ENCODE data around the gene PCDHA2.
"Not testable (repeated sequence)": the region's sequence is repeated elsewhere in the genome, so short reads cannot be mapped to it uniquely, and the experiment has no call there.

The PCDHA2 gene

DNA sequence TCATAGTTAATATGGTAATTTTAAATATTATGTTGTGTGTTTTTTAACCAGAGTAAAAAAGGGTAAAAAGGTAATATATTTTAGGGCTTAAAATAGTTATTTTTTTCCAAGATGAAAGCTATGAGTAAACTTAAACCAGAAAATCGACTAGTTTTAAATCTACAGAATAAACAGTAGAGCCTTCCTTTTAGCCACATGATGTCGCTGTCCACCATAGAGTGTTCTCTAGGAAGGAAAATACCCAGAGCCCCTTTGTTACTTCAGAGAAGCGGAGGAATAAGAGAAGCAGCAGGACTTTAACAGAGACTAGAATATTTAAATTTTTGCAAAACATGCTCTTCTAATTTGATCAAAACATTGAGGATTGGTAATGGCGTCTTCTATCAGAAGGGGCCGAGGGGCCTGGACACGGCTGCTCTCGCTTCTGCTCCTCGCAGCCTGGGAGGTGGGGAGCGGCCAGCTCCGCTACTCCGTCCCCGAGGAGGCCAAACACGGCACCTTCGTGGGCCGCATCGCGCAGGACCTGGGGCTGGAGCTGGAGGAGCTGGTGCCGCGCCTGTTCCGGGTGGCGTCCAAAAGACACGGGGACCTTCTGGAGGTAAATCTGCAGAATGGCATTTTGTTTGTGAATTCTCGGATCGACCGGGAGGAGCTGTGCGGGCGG, at the start of gene PCDHA2:
PCDHA2 (plus strand) TSS at position 258 of the 664 bp plus-strand sequence.
- no peak for DNase-seq (ENCODE audit: low read depth in 2 of 2)

DNA sequence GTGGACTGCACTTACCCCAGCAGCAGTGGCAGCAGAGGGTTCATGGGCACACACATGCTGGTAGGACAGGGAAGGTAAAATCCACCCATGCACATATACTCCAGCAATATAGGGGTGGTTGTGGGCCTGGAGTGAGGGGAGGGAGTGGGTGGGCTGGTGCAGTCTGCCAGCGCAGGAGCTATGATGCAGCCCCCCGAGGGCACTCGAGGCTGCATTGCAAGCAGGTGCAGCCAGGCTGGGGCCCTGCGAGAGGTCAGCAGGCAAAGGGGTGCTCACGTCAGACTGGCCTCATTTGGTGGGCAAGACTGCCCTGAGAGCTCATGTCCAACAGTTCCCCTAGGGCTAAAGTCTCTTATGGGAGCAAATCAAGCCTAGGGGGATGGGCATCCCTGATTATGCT, 41.1 kb upstream of the PCDHA2 start:
- DNase-seq (ENCODE audit: low read depth in 2 of 2): no peak

DNA sequence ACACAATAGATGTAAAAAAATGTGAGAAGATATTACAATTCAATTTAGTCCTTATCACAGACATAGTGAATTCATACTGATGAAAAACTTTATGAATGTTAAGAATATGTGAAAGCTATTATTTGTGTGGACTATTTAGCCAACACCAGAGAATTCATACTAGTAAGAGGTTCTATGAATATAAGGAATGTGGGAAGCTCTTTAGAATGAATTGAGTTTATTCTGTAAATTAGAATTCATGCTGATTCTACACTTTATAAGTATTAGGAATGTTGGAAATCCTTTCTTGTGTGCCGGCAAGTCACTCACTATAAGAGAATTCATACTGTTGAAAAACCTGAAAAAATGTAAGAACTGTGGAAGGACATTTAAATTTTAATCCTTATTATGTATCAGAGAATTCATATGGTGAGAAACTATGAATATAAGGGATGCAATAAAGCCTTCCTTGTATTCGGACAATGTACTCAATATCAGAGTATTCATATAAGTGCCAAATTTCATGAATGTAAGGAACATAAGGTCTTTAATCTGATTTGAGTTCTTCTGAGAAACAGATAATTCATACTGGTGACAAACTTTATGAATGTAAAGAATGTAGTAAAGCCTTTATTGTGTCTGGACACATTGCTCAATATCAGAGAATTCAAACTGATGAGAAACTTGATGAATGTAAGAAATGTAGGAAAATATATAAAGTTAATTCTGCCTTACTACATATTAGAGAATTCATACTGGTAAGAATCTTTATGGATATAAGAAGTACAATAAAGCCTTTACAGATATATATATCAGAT, 30.3 kb upstream of the PCDHA2 start:
- no peak for DNase-seq (ENCODE audit: low read depth in 2 of 2)

DNA sequence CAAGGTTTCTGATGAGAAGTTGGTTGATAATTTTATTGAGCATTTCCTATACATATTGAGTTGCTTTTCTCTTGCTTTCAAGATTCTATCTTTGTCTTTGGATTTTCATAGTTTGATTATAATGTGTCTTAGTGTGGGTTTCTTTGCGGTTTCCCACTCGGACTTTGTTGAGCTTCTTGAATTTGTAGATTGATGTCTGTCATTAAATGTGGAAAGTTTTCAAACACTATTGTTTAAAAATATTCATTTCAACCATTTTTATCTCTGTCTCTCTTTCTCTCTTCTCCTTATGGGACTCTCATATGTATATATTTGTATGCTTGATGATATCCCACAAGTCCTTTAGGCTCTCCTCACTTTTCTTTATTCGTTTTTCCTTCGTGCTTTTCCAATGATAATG, 27.2 kb upstream of the PCDHA2 start:
- DNase-seq (ENCODE audit: low read depth in 2 of 2): no peak

DNA sequence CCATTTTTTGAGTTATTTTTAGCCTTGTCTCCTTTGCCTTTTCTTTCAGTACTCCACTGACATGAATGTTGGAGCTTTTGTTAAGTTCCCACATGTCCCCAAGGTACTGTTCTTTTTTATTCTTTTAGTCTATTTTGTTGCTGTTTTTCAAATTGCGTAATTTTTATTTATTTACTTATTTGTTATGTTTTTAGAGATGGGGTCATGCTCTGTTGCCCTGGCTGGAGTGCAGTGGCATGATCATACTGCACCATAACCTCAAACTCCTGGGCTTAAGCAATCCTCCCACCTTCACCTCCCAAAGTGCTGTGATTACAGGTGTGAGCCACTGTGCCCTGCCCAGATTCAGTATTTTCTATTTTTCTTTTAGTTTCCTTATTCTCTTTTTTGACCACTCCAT, 14.1 kb upstream of the PCDHA2 start:
- no peak for DNase-seq (ENCODE audit: low read depth in 2 of 2)

DNA sequence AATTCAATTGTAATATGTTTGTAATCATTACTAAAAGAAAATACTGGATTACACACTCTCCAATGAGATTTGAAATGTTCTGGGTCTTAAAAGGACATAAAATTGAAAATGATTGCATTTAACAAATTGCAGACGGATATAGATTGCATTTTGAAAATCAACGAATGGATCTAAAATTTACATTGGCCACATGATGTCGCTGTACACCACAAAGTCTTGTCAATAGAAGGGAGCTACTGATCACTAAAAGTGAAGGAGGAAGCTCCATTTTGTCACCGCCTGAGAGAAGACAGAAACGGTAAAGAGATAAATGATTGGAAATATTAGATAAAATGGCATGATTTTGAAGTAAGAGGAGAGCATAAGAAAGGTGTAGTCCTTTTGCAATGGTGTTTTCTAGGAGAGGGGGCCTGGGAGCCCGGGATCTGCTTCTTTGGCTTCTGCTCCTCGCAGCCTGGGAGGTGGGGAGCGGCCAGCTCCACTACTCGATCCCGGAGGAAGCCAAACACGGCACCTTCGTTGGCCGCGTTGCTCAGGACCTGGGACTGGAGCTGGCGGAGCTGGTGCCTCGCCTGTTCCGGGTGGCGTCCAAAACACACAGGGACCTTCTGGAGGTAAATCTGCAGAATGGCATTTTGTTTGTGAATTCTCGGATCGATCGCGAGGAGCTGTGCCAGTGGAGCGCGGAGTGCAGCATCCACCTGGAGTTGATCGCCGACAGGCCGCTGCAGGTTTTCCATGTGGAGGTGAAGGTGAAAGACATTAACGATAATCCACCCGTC, 8.6 kb upstream of the PCDHA2 start, which contains the start of gene PCDHA1:
PCDHA1 (plus strand) TSS at position 236 of the 782 bp plus-strand sequence.
- no peak for DNase-seq (ENCODE audit: low read depth in 2 of 2)

DNA sequence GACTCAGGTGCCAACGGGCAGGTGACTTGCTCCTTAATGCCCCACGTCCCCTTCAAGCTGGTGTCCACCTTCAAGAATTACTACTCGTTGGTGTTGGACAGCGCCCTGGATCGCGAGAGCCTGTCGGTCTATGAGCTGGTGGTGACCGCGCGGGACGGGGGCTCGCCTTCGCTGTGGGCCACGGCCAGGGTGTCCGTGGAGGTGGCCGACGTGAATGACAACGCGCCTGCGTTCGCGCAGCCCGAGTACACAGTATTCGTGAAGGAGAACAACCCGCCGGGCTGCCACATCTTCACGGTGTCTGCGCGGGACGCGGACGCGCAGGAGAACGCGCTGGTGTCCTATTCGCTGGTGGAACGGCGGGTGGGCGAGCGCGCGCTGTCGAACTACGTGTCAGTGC, 7.2 kb upstream of the PCDHA2 start:
- not testable (repeated sequence) for DNase-seq (ENCODE audit: low read depth in 2 of 2)

DNA sequence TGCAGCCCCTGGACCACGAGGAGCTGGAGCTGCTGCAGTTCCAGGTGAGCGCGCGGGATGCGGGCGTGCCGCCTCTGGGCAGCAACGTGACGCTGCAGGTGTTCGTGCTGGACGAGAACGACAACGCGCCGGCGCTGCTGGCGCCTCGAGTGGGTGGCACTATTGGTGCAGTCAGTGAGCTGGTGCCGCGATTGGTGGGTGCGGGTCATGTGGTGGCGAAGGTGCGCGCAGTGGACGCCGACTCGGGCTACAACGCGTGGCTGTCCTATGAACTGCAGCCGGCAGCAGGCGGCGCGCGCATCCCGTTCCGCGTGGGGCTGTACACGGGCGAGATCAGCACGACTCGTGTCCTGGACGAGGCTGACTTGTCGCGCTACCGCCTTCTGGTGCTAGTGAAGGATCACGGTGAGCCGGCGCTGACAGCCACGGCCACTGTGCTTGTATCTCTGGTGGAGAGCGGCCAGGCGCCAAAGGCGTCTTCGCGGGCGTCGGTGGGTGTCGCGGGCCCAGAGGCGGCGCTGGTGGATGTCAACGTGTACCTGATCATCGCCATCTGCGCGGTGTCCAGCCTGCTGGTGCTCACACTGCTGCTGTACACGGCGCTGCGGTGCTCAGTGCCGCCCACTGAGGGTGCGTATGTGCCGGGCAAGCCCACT, 6.7 kb upstream of the PCDHA2 start:
- not testable (repeated sequence) for DNase-seq (ENCODE audit: low read depth in 2 of 2)

DNA sequence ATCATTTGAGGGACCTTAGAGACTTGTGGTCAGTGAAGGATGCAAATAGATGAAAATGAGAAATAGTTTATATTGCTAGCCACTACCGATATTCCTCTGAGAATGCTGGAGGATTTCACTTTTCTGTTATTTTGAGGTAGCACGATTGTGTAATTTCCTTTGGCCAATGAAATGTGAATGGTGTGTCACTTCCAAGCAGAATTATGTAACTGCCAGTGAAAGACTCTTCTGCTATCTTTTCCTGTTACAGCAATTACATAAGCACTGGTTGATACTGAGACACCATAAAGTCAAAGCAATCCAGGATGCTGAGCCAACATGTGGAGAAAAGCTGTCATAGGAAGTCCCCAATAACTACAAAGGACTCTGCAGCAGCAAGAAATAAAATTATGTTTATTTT, 3.6 kb upstream of the PCDHA2 start:
- DNase-seq (ENCODE audit: low read depth in 2 of 2): no peak

DNA sequence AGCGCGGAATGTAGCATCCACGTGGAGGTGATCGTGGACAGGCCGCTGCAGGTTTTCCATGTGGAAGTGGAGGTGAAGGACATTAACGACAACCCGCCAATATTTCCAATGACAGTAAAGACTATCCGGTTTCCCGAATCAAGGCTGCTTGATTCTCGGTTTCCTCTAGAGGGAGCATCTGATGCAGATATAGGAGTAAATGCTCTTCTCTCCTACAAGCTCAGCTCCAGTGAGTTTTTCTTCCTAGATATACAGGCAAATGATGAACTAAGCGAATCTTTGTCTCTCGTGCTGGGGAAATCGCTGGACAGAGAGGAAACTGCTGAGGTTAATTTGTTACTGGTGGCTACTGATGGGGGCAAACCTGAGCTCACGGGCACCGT, 598 bp downstream of the PCDHA2 start:
- DNase-seq (ENCODE audit: low read depth in 2 of 2): no peak

DNA sequence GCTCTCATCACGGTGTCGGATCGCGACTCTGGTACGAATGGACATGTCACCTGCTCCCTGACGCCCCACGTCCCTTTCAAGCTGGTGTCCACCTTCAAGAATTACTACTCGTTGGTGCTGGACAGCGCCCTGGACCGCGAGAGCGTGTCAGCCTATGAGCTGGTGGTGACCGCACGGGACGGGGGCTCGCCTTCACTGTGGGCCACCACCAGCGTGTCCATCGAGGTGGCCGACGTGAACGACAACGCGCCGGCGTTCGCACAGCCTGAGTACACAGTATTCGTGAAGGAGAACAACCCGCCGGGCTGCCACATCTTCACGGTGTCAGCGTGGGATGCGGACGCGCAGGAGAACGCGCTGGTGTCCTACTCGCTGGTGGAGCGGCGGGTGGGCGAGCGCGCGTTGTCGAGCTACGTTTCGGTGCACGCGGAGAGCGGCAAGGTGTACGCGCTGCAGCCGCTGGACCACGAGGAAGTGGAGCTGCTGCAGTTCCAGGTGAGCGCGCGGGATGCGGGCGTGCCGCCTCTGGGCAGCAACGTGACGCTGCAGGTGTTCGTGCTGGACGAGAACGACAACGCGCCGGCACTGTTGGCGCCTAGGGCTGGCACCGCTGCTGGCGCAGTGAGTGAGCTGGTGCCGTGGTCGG, 1.5 kb downstream of the PCDHA2 start:
- DNase-seq (ENCODE audit: low read depth in 2 of 2): not testable (repeated sequence)

DNA sequence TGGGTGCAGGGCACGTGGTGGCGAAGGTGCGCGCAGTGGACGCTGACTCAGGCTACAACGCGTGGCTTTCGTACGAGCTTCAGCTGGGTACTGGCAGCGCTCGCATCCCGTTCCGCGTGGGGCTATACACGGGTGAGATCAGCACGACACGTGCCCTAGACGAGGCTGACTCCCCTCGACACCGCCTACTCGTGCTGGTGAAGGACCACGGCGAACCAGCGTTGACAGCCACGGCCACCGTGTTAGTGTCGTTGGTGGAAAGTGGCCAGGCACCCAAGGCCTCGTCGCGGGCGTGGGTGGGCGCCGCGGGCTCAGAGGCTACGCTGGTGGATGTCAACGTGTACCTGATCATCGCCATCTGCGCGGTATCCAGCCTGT, 2.1 kb downstream of the PCDHA2 start:
- DNase-seq (ENCODE audit: low read depth in 2 of 2): no peak

DNA sequence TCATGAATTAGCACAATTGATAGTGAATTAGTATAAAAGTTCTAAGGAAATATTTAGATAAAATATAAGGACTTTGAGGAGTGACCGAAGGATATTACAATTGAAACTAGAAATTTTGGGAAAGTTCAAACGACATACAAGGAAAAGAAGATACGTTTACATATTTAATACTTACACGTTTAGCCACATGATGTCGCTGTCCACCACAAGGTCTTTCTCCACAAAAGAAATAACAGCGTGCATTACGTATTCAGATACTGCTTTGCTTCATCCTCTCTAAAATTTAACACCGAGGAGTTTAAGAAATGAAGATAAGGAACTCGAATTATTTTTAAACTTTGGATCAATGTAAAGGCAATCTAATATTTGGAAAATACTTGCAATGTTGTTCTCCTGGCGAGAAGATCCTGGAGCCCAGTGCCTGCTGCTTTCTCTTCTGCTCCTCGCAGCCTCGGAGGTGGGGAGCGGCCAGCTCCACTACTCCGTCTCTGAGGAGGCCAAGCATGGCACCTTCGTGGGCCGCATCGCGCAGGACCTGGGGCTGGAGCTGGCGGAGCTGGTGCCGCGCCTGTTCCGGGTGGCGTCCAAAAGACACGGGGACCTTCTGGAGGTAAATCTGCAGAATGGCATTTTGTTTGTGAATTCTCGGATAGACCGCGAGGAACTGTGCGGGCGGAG, 6.3 kb downstream of the PCDHA2 start, which contains the start of gene PCDHA3:
PCDHA3 (plus strand) TSS at position 242 of the 678 bp plus-strand sequence.
- no peak for DNase-seq (ENCODE audit: low read depth in 2 of 2)

DNA sequence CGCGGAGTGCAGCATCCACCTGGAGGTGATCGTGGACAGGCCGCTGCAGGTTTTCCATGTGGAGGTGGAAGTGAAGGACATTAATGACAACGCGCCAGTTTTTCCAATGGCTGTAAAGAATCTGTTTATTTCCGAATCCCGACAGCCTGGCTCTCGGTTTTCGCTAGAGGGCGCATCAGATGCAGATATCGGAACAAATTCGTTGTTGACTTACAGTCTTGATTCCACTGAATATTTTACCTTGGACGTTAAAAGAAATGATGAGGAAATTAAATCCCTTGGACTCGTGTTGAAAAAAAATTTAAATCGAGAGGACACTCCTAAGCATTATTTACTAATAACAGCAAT, 6.8 kb downstream of the PCDHA2 start:
- no peak for DNase-seq (ENCODE audit: low read depth in 2 of 2)

DNA sequence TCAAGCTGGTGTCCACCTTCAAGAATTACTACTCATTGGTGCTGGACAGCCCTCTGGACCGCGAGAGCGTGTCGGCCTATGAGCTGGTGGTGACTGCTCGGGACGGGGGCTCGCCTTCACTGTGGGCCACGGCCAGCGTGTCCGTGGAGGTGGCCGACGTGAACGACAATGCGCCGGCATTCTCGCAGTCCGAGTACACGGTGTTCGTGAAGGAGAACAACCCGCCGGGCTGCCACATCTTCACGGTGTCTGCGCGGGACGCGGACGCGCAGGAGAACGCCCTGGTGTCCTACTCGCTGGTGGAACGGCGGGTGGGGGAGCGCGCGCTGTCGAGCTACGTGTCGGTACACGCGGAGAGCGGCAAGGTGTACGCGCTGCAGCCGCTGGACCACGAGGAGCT, 7.7 kb downstream of the PCDHA2 start:
- not testable (repeated sequence) for DNase-seq (ENCODE audit: low read depth in 2 of 2)

DNA sequence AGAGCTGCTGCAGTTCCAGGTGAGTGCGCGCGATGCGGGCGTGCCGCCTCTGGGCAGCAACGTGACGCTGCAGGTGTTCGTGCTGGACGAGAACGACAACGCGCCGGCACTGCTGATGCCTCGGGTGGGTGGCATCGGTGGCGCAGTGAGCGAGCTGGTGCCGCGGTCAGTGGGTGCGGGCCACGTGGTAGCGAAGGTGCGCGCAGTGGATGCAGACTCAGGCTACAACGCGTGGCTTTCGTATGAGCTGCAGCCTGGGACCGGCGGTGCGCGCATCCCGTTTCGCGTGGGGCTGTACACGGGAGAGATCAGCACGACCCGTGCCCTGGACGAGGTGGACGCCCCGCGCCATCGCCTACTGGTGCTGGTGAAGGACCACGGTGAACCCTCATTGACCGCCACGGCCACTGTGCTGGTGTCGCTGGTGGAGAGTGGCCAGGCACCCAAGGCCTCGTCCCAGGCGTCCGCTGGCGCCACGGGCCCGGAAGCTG, 8.2 kb downstream of the PCDHA2 start:
- no peak for DNase-seq (ENCODE audit: low read depth in 2 of 2)

DNA sequence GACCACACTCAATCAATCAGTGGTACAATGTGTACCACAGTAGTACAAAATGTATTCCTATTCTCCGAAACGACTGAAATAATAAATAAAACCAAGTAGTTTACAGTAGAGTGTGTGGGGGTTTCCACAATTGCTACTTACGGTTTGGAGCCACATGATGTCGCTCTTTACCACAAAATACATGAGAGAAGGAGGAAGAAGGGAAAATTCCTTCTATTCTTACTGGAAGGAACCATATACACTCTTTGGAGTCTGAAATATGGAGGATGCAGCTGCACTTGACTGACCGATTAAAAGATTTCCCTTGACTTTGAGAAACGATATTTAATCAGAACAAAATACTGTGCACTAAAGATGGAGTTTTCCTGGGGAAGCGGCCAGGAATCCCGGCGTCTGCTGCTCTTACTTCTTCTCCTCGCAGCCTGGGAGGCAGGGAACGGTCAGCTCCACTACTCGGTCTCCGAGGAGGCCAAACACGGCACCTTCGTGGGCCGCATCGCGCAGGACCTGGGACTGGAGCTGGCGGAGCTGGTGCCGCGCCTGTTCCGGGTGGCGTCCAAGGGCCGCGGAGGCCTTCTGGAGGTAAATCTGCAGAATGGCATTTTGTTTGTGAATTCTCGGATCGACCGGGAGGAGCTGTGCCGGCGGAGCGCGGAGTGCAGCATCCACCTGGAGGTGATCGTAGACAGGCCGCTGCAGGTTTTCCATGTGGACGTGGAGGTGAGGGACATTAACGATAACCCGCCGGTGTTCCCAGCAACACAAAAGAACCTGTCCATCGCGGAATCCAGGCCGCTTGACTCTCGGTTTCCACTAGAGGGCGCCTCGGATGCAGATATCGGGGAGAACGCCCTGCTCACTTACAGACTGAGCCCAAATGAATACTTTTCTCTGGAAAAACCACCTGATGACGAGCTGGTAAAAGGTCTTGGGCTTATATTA, 12.5 kb downstream of the PCDHA2 start, which contains the start of gene PCDHA4:
PCDHA4 (plus strand) TSS at position 235 of the 942 bp plus-strand sequence.
- no peak for DNase-seq (ENCODE audit: low read depth in 2 of 2)

DNA sequence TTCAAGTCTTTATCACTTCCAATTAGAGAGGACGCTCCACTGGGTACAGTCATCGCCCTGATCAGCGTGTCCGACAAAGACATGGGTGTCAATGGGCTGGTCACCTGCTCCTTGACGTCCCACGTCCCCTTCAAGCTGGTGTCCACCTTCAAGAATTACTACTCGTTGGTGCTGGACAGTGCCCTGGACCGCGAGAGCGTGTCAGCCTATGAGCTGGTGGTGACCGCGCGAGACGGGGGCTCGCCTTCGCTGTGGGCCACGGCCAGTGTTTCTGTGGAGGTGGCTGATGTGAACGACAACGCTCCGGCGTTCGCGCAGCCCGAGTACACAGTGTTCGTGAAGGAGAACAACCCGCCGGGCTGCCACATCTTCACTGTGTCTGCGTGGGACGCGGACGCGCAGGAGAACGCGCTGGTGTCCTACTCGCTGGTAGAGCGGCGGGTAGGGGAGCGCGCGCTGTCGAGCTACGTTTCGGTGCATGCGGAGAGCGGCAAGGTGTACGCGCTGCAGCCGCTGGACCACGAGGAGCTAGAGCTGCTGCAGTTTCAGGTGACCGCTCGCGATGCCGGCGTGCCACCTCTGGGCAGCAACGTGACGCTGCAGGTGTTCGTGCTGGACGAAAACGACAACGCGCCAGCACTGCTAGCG, 13.7 kb downstream of the PCDHA2 start:
- DNase-seq (ENCODE audit: low read depth in 2 of 2): not testable (repeated sequence)

DNA sequence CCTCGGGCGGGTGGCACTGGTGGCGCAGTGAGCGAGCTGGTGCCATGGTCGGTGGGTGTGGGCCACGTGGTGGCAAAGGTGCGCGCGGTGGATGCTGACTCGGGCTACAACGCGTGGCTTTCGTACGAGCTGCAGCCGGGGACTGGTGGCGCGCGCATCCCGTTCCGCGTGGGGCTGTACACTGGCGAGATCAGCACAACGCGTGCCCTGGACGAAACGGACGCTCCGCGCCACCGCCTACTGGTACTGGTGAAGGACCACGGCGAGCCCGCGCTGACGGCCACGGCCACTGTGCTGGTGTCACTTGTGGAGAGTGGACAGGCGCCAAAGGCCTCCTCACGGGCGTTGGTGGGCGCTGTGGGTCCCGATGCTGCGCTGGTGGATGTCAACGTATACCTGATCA, 14.2 kb downstream of the PCDHA2 start:
- DNase-seq (ENCODE audit: low read depth in 2 of 2): no peak

Data from stimulated activated CD8-positive, alpha-beta memory T cell treated with anti-CD3 and anti-CD28 coated beads, Interleukin-15, amount 100 ng/mL, for 48 hours (primary cell).